ENCODE measurements around the gene KIF26B. TPM values are rescaled to one million over a fixed set of nuclear protein-coding genes. Genes with fewer than 3 reads are reported as not detected.
"Not testable (repeated sequence)": the region's sequence is repeated elsewhere in the genome, so short reads cannot be mapped to it uniquely, and the experiment has no call there.

Gene KIF26B
- total RNA-seq, 4 donors from 2014 or later: 0.20 to 0.79 (median 0.41) TPM; not detected in 1

- Histone ChIP-seq H3K4me1 (no peaks in the 10 kb centered on the region), H3K36me3 (no peaks in the 10 kb centered on the region), H3K27me3 (peaks cover 83% of the 10 kb centered on the region), H3K27ac (no peak overlapping the region), H3K9me3 (no peaks in the 10 kb centered on the region), H3K4me3 (no peak overlapping the region)
- DNase-seq: no peak
- TF ChIP-seq CTCF (IDR thresholded peaks at IDR 0.05) (no peak), EP300 (IDR thresholded peaks at IDR 0.05; ENCODE audit: low read depth) (no peak), POLR2A (IDR thresholded peaks at IDR 0.05) (no peak), POLR2AphosphoS5 (IDR thresholded peaks at IDR 0.05) (no peak)
- WGBS, 2 donors (ENCODE audit: low coverage in 1 of 2): 73 to 79% methylated on average over 6 to 7 of the region's 7 CpGs
- intact Hi-C loops (cut with DNase I; ENCODE audit: low total_unique reads) (no loop called here), in situ Hi-C loops (cut with MboI; ENCODE audit: low pct_ligation_motif_present in 1 of 4, low pct_unique_long_range_greater_than_20kb in 1 of 4, low sequenced_read_pairs in 3 of 4) (no loop called here)
Observed at GRCh38 chr1:245401881-245402587, 247.2 kb downstream of the KIF26B start.

- peaks cover 78% of the 10 kb centered on the region for H3K27me3 ChIP-seq
- in situ Hi-C loops (cut with MboI; ENCODE audit: low pct_ligation_motif_present in 1 of 4, low pct_unique_long_range_greater_than_20kb in 1 of 4, low sequenced_read_pairs in 3 of 4); intact Hi-C loops (cut with DNase I; ENCODE audit: low total_unique reads); H3K27ac ChIP-seq; DNase-seq; H3K4me3 ChIP-seq; H3K4me1 ChIP-seq; H3K9me3 ChIP-seq; H3K36me3 ChIP-seq: not testable (repeated sequence)
- 83% methylated on average over 3 to 4 of the region's 4 CpGs for WGBS, 2 donors (ENCODE audit: low coverage in 1 of 2)
Observed at GRCh38 chr1:245402998-245403397, 248.2 kb downstream of the KIF26B start.

- WGBS, 2 donors (ENCODE audit: low coverage in 1 of 2): 42 to 74% methylated on average over 1 of the region's 1 CpG
- Histone ChIP-seq H3K4me3 (no peak overlapping the region), H3K27me3 (peaks cover 63% of the 10 kb centered on the region), H3K4me1 (no peaks in the 10 kb centered on the region), H3K27ac (no peak overlapping the region), H3K36me3 (no peaks in the 10 kb centered on the region), H3K9me3 (no peaks in the 10 kb centered on the region)
- intact Hi-C loops (cut with DNase I; ENCODE audit: low total_unique reads): no loop called here
- no peak for DNase-seq
- TF ChIP-seq EP300 (IDR thresholded peaks at IDR 0.05; ENCODE audit: low read depth) (no peak), POLR2A (IDR thresholded peaks at IDR 0.05) (no peak), POLR2AphosphoS5 (IDR thresholded peaks at IDR 0.05) (no peak), CTCF (IDR thresholded peaks at IDR 0.05) (no peak)
- in situ Hi-C loops (cut with MboI; ENCODE audit: low pct_ligation_motif_present in 1 of 4, low pct_unique_long_range_greater_than_20kb in 1 of 4, low sequenced_read_pairs in 3 of 4): no loop called here
Observed at GRCh38 chr1:245404527-245404926, 249.7 kb downstream of the KIF26B start.

GRCh38 chr1:245404952-245405351, 250.2 kb downstream of the KIF26B start:
- H3K4me3 ChIP-seq: no peak overlapping the region
- no peaks in the 10 kb centered on the region for H3K4me1 ChIP-seq
- in situ Hi-C loops (cut with MboI; ENCODE audit: low pct_ligation_motif_present in 1 of 4, low pct_unique_long_range_greater_than_20kb in 1 of 4, low sequenced_read_pairs in 3 of 4): no loop called here
- H3K27ac ChIP-seq: no peak overlapping the region
- WGBS, 2 donors (ENCODE audit: low coverage in 1 of 2): 52 to 54% methylated on average over 4 of the region's 4 CpGs
- intact Hi-C loops (cut with DNase I; ENCODE audit: low total_unique reads): no loop called here
- H3K9me3 ChIP-seq: no peaks in the 10 kb centered on the region
- peaks cover 59% of the 10 kb centered on the region for H3K27me3 ChIP-seq
- no peaks in the 10 kb centered on the region for H3K36me3 ChIP-seq
- no peak for TF ChIP-seq CTCF (IDR thresholded peaks at IDR 0.05)
- no peak for TF ChIP-seq EP300 (IDR thresholded peaks at IDR 0.05; ENCODE audit: low read depth)
- no peak for TF ChIP-seq POLR2AphosphoS5 (IDR thresholded peaks at IDR 0.05)
- no peak for TF ChIP-seq POLR2A (IDR thresholded peaks at IDR 0.05)
- DNase-seq: no peak

GRCh38 chr1:245406426-245406825, 251.6 kb downstream of the KIF26B start:
- Histone ChIP-seq H3K27me3 (peaks cover 52% of the 10 kb centered on the region), H3K36me3 (no peaks in the 10 kb centered on the region), H3K4me3 (no peak overlapping the region), H3K27ac (no peak overlapping the region), H3K9me3 (no peaks in the 10 kb centered on the region), H3K4me1 (no peaks in the 10 kb centered on the region)
- no peak for DNase-seq
- no peak for TF ChIP-seq CTCF (IDR thresholded peaks at IDR 0.05)
- TF ChIP-seq POLR2AphosphoS5 (IDR thresholded peaks at IDR 0.05): no peak
- no peak for TF ChIP-seq EP300 (IDR thresholded peaks at IDR 0.05; ENCODE audit: low read depth)
- in situ Hi-C loops (cut with MboI; ENCODE audit: low pct_ligation_motif_present in 1 of 4, low pct_unique_long_range_greater_than_20kb in 1 of 4, low sequenced_read_pairs in 3 of 4): no loop called here
- WGBS, 2 donors (ENCODE audit: low coverage in 1 of 2): 76 to 88% methylated on average over 1 to 2 of the region's 2 CpGs
- intact Hi-C loops (cut with DNase I; ENCODE audit: low total_unique reads): no loop called here

Data from transverse colon (tissue), 4 donors.